ENCODE data around the gene NUDT17.
"Not testable (repeated sequence)": the region's sequence is repeated elsewhere in the genome, so short reads cannot be mapped to it uniquely, and the experiment has no call there.

DNA sequence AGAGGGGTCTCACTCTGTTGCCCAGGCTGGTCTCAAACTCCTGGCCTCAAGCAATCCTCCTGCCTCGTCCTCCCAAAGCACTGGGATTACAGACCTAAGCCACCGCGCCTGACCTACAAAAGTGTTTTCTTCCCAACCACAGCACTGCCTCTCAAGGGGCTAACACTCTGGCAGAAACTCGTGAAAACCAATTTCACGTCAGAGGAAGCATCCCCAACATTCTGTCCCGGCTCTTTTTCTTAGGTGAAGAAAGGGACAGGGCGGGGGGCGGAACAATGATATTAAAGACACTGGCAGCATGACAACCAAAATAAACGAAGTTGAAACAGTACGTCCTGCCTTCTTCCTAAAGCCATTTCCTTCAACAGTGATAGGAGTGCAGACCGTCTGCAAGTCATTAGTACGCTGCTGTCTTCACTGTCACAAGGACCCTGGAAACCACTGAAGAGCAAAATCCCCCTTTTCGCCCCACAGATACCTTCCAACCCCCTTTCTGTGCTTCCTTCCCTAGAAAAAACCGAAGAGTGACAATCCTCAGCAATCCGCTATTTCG, 22.6 kb upstream of the NUDT17 start:
- TF ChIP-seq, protein P1, sequence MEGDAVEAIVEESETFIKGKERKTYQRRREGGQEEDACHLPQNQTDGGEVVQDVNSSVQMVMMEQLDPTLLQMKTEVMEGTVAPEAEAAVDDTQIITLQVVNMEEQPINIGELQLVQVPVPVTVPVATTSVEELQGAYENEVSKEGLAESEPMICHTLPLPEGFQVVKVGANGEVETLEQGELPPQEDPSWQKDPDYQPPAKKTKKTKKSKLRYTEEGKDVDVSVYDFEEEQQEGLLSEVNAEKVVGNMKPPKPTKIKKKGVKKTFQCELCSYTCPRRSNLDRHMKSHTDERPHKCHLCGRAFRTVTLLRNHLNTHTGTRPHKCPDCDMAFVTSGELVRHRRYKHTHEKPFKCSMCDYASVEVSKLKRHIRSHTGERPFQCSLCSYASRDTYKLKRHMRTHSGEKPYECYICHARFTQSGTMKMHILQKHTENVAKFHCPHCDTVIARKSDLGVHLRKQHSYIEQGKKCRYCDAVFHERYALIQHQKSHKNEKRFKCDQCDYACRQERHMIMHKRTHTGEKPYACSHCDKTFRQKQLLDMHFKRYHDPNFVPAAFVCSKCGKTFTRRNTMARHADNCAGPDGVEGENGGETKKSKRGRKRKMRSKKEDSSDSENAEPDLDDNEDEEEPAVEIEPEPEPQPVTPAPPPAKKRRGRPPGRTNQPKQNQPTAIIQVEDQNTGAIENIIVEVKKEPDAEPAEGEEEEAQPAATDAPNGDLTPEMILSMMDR (conservative IDR thresholded peaks at IDR 0.05; ENCODE audit: low read length): not testable (repeated sequence)
- not testable (repeated sequence) for TF ChIP-seq EZH2phosphoT487 (IDR thresholded peaks at IDR 0.05; ENCODE audit: borderline replicate concordance)
